Iris pigment epithelial cell (primary cell): Measurements from ENCODE around the gene HSPA9.
A peak's percentile ranks its signal among the peaks of the same experiment; 100 is the strongest.

ENCODE experiments used
- DNase-seq: peaks from one replicate; pipeline ENCODE4 v3.0.0-alpha.2; 2011; ENCODE audit warnings: low read depth

HSPA9 gene

DNA sequence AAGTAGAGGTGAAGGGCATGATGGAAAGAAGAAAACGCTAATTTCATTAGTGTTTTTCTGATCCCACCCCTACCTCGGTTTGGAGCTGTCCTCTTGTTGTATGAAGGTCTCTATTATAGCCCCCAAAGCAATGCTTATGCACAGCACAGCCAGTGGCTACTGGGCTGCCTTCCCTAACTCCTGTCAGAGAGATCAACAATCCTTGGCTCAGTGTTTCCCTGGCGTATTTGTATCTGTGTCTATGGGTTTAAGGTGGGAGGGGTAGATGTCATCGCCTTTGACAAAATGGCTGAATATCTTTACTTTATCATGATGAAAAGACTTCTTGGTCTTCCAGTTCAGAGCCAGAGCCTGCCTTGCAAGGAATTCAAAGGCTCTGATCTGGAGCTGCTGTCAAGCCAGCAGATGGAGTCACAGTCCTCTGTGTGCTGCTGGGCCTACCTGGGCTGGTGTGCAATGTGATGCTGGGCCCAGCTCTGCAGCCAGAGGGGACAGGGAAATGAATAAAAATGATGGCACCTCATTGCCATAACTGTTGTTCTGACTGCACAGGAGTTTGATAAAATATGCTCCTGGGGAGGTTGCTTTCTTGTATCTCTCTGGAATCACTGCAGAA is 20.1 kb upstream of the HSPA9 start:
- no peak for DNase-seq

DNA sequence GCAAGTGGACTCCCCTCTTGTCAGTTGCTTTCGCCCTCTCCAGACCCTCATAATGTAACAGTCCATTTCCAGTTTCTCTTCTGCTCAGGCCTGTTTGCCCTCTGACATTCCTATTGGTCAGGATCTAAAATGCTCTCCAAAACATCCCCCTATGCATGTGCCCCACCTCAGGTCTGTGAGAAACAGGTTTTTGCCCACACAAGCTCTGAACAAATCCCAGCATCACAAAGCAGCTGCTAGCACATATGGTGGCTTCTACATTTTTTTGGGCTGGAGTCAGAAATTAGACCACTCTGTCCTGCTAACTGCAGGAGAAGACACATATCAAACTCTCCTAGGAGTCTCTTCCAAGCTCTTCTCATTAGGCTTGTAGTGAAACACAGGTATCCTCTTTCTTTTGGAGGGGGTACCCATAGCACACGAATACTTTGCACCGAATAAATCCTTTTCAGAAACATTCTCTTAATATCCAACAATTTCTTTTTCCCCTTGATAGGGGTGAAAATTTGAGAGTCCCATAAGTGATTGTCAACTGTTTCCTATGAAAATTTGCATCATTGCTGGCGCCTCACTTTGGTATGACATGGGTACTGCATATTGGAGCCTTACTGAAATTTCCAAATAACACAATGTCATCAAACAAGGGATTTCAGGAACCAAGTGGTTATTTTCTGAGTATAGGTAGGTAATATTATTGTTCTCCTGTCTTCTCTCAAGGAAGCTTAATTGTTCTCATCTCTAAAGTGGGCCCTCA is 19.3 kb upstream of the HSPA9 start:
- no peak for DNase-seq

DNA sequence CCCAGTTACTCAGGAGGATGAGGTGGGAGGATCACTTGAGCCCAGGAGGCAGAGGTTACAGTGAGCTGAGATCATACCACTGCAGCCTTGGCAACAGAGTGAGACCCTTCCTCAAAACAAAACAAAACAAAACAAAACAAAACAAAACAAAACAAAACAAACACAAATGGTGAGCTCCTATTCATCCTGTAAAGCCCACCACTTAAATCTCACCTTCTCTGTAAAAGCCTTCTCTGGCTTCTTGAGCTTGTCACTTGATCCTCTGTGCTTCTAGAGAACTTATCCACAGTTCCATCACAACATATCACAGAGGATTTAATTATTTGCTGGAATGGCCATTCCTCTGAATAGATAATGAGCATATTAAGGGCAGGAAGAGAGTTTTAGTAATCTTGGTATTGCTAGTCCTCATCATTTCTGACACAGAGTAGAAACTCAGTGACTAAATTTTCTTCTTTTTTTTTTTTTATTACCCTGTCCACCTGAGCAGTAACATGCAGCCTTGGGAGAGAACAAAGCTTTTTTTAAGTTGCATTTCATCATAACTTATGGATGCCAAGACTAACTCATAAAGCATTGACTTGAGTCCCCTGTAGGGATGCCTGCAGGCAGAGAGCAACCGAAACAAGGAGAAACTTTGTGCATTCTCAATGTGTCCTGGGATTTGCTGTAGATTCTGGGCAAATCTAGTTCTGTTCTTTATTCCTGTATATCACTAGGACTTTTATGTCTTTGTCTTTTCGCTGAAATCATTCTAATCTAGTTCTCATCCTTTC is 13.0 kb upstream of the HSPA9 start:
- DNase-seq: no peak

DNA sequence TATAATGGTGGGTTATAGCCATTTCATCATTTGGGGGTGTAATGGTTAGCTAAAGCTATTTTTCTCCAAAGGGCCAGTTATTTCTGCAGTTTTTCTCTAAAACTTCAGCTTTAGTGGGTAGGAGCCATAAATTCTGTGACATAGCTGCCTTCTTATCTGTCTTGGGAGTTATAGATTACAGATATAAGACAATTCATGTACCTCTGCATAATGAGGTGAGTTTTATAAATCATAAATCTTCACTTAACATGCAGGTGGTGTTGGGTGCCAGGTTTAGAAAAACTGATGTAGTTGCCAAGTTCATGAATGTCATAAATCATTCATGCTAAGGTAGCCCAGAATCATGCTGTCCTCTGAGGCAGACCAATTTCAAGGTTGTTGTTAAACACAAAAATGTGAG is 10.0 kb upstream of the HSPA9 start:
- no peak for DNase-seq

DNA sequence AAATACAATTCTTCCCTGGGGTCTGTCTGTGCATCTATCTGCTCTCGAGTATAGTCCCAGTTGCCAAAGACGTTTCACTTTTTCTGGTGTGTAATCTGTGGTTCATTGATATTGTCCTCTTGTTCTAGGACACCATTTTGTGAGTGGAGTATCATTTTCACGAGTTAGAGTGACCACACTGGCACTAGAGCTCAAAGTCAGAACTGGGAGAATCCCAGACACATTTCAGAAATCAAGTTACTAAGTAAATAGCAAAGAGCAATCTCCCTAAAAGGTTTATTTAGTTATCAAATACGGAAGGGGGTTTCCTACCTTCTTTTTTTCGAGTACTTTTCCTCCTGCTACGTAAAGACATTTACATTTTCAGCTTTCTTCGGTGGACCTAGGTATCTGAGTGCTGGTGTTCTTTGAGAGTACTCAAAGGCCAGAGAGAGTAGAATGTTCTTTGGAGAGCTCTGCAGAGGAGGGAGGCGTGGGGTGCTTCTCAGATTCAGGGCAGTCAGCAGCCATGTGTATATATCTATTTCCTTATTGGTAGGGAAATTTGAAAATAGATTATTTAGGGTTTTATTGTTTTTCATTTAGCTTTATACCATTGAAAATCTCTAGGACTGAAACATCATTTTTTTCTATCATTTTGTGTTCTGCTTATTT is 8.9 kb upstream of the HSPA9 start:
- DNase-seq: no peak

DNA sequence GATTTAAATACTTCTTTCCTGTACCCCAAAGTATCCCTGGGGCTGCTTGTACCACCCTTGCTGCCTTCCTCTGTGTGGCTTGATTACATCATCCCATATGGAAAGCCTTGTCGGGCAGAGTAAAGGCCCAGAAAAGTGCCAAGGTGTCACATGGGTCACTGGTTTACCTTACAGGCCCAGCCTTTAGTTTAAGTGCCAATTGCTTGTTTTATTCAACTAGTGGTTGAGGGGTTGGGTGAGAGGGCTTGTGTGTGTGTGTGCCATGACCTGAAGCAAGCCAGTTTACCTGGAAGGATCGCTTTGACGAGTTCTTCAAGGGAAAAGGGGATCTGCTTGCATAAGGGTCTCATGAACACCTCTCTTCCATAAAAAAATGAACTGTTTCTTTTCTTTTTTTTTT is 7.8 kb upstream of the HSPA9 start:
- DNase-seq: no peak

DNA sequence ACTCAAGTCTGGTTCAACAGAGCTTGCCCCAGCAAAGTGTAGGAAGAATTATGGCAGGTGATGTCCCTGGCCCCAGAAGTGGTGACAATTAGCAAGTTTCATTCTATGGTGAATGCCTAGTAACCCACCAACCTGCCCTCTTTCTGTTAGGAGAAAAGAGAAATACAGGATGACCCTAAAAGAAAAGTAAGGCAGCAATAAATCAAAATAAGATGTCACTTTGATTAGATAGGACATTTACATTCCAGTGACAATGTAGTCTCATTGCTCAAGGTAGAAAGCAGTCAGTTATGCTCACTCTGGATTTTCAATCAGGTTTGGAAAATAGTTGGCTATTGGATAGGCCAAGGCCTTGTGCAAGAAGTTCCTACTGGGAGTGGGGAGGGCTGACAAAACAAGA is 5.6 kb upstream of the HSPA9 start:
- no peak for DNase-seq

DNA sequence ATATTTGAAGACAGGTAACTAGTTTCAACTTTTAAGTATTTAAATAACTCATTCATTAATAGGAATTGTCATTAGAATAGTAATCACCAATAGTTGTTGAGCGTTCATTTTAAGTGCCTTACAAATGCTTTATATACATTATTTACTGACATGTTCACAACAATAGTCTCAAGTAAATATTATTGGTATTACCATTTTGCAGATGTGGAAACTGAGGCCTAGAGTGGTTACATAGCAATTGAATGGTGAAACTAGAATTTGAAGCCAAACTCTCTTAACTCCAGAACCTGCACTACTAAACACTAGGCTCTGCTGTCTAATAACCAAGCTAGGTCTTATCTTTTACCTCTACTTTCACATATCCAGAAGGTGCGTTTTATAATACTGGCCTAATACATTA is 4.8 kb upstream of the HSPA9 start:
- DNase-seq: no peak

DNA sequence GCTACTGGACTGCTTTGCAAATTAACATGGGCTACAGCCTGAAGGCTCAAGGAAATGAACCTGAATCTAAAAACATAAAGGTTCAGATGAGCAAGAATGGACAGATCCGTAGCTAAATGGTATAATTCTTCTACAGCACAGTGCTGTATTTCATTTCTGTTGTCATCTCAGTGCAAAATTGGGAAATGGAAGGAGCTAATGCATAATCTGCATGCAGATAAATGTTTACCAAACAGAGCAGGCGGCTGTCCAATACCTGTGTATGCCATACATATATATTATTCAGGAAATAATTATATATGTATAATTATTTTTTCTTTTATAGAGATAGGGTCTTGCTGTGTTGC is 4.3 kb upstream of the HSPA9 start:
- no peak for DNase-seq

DNA sequence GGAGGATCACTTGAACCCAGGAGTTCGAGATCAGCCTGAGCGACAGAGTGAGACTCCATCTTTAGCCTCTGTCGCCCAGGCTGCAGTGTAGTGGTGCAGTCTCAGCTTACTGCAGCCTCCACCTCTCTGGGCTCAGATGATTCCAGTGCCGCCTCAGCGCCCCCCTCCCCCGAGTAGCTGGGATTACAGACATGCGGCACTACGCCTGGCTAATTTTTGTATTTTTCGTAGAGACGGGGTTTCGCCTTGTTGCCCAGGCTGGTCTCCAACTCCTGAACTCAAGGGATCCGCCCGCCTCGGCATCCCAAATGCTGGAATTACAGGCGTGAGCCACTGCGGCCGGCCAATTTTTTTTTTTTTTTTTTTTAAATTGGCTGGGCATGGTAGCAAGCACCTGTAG is 2.3 kb upstream of the HSPA9 start:
- no peak for DNase-seq

DNA sequence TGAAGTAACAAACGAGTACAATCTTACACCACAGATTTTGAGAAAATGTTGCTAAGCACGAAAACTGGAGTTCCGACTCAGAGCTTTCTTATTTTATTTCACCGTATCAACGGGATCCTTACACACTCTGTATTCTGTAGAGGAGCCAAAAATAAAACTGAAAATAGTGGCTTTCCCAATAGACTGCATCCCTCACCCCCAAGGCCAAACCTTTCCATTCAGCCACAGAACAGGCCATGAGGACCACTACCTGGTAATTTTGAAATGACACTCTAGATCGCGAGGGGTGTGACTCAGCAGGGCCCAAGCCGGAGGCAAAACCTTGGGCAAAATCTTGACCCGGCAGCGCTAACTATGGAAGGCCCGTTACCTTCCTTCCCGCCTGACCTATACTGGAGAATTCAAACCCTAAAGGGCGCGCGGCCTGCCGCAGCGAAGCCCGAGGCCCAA is 432 bp downstream of the HSPA9 start:
- peak; percentile 25 for DNase-seq

DNA sequence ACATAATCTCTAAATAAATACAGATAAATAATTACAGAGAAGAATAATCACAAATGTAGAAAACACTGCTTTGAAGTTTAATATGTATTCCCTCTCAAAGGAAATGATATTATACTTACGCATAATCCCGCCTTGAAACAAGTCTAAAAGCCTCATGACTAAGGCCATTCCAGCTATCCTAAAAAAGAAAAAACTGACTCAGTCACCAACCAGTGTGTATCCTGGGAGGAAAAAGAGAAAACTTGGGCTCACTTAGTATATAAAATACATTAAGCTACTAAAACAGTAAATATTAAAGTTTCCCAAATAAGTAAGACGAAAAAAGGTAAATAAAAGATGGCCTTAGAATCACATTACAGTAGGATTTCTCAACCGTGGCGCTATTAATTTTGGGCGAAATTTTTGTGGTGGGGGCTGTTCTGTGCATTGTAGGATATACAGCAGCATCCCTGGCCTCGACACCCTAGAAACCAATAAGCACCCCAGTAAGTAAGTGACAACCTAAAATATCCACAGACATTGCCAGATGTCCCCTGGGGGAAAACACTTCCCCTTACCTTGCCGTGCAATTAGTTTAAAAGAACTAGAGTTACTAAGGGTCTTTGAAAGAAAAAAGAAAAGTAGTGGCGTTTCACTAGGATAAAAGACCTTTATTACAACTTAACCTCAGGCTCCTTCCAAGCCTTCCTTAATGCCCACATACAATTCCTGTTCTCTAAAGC is 1.1 kb downstream of the HSPA9 start:
- peak; percentile 17 for DNase-seq

DNA sequence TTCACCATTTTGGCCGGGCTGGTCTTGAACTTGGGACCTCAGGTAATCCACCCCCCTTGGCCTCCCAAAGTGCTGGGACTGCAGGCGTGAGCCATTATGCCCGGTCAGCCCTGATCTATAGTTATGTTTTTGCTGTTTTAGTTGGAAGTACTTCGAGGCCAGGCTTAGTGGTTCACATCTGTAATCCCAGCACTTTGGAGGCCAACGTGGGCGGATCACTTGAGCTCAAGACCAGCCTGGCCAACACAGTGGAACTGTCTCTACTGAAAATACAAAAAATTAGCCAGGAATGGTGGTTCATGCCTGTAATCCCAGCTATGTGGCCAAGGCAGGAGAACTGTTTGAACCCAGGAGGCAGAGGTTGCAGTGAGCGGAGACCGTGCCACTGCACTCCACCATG is 2.0 kb downstream of the HSPA9 start:
- DNase-seq: peak; percentile 14

DNA sequence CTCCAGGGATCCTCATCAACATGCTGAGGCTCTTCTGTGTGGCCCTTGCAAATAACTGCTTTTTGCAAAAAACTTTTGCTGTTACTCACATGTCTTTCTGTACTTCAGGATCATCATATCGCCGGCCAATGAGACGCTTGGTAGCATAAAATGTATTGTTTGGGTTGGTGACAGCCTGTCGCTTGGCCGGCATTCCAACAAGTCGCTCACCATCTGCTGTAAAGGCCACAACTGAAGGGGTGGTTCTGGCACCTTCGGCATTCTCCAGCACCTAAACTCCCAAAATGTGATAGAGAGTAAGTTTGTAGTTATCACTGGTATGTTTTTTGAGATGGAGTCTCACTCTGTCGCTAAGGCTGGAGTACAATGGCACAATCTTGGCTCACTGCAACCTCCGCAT is 4.3 kb downstream of the HSPA9 start:
- DNase-seq: no peak

DNA sequence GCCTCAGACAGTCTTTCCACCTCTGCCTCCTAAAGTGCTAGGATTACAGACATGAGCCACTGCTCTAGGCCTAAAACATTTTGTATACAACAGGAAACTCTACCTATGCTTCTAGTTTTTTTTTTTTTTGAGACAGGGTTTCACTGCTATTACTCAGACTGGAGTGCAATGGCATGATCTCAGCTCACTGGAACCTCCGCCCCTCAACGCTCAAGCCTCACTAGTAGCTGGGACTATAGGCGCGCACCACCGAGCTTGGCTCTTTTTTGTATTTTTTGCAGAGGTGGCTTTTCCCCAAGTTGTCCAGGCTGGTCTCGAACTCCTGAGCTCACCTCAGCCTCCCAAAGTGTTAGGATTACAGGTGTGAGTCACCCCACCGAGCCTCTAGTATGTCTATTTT is 5.4 kb downstream of the HSPA9 start:
- DNase-seq: peak; percentile 14

DNA sequence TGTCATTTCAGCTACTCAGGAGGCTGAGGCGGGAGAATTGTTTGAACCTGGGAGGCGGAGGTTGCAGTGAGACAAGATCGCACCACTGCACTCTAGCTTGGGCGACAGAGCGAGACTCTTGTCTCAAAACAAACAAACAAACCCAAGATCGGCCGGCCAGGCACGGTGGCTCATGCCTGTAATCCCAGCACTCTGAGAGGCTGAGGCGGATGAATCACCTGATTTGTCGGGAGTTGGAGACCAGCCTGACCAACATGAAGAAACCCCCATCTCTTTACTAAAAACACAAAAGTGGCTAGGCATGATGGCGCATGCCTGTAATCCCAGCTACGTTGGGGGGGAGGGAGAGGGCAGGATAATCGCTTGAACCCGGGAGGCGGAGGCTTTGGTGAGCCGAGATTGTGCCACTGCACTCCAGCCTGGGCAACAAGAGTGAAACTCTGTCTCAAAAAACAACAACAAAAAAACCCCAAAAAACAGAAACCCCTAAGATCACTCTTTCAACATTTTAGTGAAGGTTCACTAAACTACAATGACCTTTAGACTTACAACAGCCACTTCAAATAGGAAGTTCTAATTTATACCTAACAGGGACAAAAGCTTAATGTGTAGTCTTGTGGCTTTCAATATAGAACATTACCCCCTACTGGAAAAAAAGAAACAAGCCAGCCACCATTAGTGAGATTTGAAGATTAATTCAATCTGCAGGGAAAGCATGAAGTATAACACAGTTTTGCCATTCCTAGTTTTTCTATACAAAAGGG is 7.0 kb downstream of the HSPA9 start:
- peak; percentile 76 for DNase-seq

DNA sequence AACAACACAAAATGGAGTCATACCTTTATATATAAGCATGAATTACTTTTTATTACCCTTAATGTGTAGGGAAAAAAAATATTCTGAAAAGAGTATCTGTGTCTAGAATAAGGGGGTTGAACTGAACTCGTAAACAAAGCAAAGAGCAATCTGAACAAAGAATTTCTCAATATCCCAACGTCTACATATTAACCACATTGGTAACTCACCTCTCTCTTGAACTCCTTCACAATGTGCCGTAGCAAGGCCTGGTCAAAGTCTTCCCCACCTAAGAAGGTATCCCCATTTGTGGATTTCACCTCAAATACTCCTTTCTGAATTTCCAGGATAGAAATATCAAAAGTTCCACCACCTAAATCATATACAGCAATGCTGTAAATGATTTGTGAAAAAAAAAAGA is 8.4 kb downstream of the HSPA9 start:
- DNase-seq: no peak

DNA sequence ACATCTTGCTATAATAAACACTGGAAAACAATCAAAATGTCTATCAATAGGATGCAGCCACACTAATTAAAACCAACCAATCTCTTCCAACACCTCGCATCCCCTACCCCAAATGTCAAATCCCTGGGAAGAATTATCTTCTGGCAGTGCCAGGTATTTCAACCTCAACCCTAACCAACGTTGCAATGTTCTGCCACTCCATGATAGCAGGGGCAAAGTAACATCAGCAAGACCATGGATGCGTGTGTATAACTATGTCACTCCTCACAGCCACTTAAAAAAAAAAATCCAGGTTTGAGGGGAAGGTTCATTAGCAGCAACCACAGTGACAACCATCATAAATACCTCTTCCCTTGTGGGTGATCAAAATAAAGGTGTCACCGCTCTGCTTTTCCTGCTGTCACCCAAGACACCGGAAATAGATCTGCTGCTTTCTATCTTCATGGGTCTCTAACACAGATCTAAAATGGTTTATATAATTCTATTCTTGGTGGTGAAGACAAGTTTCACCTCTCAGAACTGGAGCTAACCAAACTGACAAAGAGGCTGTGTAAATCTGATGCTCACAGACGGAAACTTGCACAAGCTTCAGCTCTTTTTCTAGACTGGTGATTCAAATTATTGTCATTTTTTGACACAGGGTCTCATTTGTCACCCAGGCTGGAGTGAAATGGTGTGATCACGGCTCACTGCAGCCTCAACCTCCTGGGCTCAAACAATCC is 9.9 kb downstream of the HSPA9 start:
- no peak for DNase-seq

DNA sequence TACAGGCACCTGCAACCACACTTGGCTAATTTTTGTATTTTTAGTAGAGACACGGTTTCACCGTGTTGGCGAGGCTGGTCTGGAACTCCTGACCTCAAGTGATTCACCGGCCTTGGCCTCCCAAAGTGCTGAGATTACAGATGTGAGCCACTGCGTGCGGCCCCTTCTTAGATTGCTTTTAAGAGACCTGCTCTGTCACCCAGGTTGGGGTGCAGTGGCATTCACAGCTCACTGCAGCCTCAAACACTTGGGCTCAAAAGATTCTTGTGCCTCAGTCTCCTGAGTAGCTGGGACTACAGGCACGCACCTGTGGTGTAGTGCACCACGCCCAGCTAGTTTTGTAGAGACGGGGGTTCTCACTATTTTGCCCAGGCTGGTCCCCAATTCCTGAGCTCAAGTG is 11.0 kb downstream of the HSPA9 start:
- DNase-seq: no peak

DNA sequence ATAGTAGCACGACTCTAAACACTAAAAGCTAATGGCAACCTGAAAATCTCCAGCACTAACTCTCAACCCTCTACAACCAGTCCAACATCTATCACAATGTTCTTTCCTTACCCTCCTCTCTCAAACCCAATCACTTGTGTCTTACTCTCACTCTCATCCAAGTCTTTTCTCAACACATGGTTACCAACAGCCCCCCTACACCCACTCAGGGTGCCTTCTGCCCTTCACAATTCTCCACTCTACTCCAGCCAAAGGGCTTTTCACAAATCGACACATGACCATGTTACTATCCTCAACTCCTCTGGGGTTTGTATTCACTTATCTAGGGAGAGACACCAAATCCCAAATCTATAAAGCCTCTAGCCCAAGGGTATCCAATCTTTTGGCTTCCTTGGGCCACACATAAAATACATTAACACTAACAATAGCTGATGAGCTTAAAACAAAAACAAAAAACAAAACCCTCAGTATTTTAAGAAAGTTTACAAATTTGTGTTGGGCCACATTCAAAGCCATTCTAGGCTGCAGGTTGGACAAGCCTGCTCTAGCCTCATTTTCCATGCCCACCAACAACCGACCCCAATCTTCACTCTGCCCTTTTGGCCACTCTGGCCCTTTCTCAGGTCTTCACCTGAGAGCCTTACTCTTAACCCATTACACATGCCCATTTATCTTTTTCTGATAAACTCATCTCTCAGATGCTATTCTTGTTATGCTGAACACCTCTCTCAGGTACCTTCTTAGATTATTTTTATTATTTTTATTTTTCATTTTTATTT is 11.7 kb downstream of the HSPA9 start:
- no peak for DNase-seq
